ENCODE results near the gene TRIM41. TPM values are rescaled to one million over a fixed set of nuclear protein-coding genes. Genes with fewer than 3 reads are reported as not detected.
A peak's percentile ranks its signal among the peaks of the same experiment; 100 is the strongest.

TRIM41 gene
- total and polyA plus RNA-seq, 9 of the 15 experiments (the other 6 are each of a cell fraction or from before 2014, with no cell fraction given), result 1.8 to 47.6 (median 20.9) TPM

GRCh38 chr5:181173420-181174342 lies 49.4 kb upstream of the TRIM41 start (continued):
- no peak for TF ChIP-seq MLLT1 (IDR thresholded peaks at IDR 0.05)
- TF ChIP-seq HINFP (tag; conservative IDR thresholded peaks at IDR 0.05; ENCODE audit: low read depth), result no peak
- no peak for TF ChIP-seq DNMT1 (IDR thresholded peaks at IDR 0.05)
- peak; percentile 41 for TF ChIP-seq HES1 (IDR thresholded peaks at IDR 0.05; ENCODE audit: low read depth)
- TF ChIP-seq ZNF318 (IDR thresholded peaks at IDR 0.05; ENCODE audit: borderline replicate concordance in 1 of 2, low read depth in 1 of 2), result no peak
- TF ChIP-seq DPF2 (IDR thresholded peaks at IDR 0.05), result 0 out of 2 replicates have a peak, but pooled peaks have one; percentile 42
- no peak; the same call in 1 of the 2 replicates for TF ChIP-seq ATF3 (IDR thresholded peaks at IDR 0.05)
- TF ChIP-seq ATF3 (CRISPR knock-in tag; conservative IDR thresholded peaks at IDR 0.05), result 0 out of 2 replicates have a peak, but pooled peaks have one; percentile 34
- TF ChIP-seq IRF9 (tag; IDR thresholded peaks at IDR 0.05), result no peak
- TF ChIP-seq PKNOX1 (IDR thresholded peaks at IDR 0.05), result no peak

Measured in K562 (cell line).